HG02623 (cell line): ENCODE data around the gene TNRC6A.
"Not testable (repeated sequence)": the region's sequence is repeated elsewhere in the genome, so short reads cannot be mapped to it uniquely, and the experiment has no call there.

Experiments
- ATAC-seq: cut with Tn5 transposase; IDR thresholded peaks from one replicate; pipeline ENCODE4 v1.9.1; 2021; ENCODE audit warnings: moderate library complexity; ENCODE audit not compliant: unreplicated experiment

The TNRC6A gene

GRCh38 chr16:24841291-24841690 is 111.8 kb downstream of the TNRC6A start:
- no peak for ATAC-seq

- ATAC-seq = no peak
Observed at GRCh38 chr16:24844101-24845030, 114.9 kb downstream of the TNRC6A start.

GRCh38 chr16:24845031-24845365 is 115.5 kb downstream of the TNRC6A start:
- ATAC-seq = not testable (repeated sequence)

- no peak for ATAC-seq
Observed at GRCh38 chr16:24845726-24846547, 116.5 kb downstream of the TNRC6A start, which contains the start of gene SLC5A11. TSS of gene SLC5A11 (plus strand) at chr16:24845963. CDS start at chr16:24858644, 12,681 bp downstream.

- ATAC-seq = no peak
Observed at GRCh38 chr16:24846548-24847357, 117.3 kb downstream of the TNRC6A start.

- ATAC-seq = no peak
Observed at GRCh38 chr16:24847358-24847664, 117.9 kb downstream of the TNRC6A start.

GRCh38 chr16:24848065-24848464 is 118.6 kb downstream of the TNRC6A start:
- no peak for ATAC-seq

- no peak for ATAC-seq
Observed at GRCh38 chr16:24849641-24850040, 120.2 kb downstream of the TNRC6A start.

- no peak for ATAC-seq
Observed at GRCh38 chr16:24850289-24850938, 121.0 kb downstream of the TNRC6A start.

- ATAC-seq = no peak
Observed at GRCh38 chr16:24851700-24852099, 122.2 kb downstream of the TNRC6A start.

- no peak for ATAC-seq
Observed at GRCh38 chr16:24852281-24852721, 122.8 kb downstream of the TNRC6A start.

- no peak for ATAC-seq
Observed at GRCh38 chr16:24853169-24853824, 123.8 kb downstream of the TNRC6A start.

GRCh38 chr16:24853830-24854229 is 124.4 kb downstream of the TNRC6A start:
- no peak for ATAC-seq

GRCh38 chr16:24854607-24855171 is 125.2 kb downstream of the TNRC6A start:
- ATAC-seq = no peak

GRCh38 chr16:24855678-24856077 is 126.2 kb downstream of the TNRC6A start:
- no peak for ATAC-seq

- ATAC-seq = not testable (repeated sequence)
Observed at GRCh38 chr16:24856871-24857270, 127.4 kb downstream of the TNRC6A start.

GRCh38 chr16:24858219-24859041 is 129.0 kb downstream of the TNRC6A start:
- no peak for ATAC-seq

- no peak for ATAC-seq
Observed at GRCh38 chr16:24861461-24861860, 132.0 kb downstream of the TNRC6A start.
